RCC 7860 (cell line): ENCODE results near the gene C16orf89.
"Not testable (repeated sequence)": the region's sequence is repeated elsewhere in the genome, so short reads cannot be mapped to it uniquely, and the experiment has no call there.

Experiments used
- DNase-seq: peaks from one replicate; pipeline ENCODE4 v3.0.0-alpha.2; 2015; ENCODE audit warnings: low spot score
- FAIRE-seq: peaks from 2 replicates; lab custom pipeline; 2012; peaks lifted over from hg19 to GRCh38; lab: Jason Lieb, UNC

C16orf89 gene

GRCh38 chr16:5065813-5066212 is at the start of gene C16orf89:
Gene C16orf89 (minus strand): TSS chr16:5065956. CDS start chr16:5065908, 48 bp downstream.
- FAIRE-seq (no peak), DNase-seq (no peak)

- not testable (repeated sequence) for FAIRE-seq, DNase-seq
Observed at GRCh38 chr16:5110933-5111332, 45.2 kb upstream of the C16orf89 start.

- FAIRE-seq: no peak
- no peak for DNase-seq
Observed at GRCh38 chr16:5108505-5109158, 42.9 kb upstream of the C16orf89 start.

GRCh38 chr16:5105039-5105438 is 39.3 kb upstream of the C16orf89 start:
- not testable (repeated sequence) for FAIRE-seq, DNase-seq

- FAIRE-seq, DNase-seq: not testable (repeated sequence)
Observed at GRCh38 chr16:5103296-5104032, 37.7 kb upstream of the C16orf89 start.

- FAIRE-seq, DNase-seq: not testable (repeated sequence)
Observed at GRCh38 chr16:5099174-5099573, 33.4 kb upstream of the C16orf89 start.

- not testable (repeated sequence) for FAIRE-seq
- DNase-seq: peak; percentile 3
Observed at GRCh38 chr16:5098221-5099159, 32.7 kb upstream of the C16orf89 start.

- FAIRE-seq: peak; percentile 83
- peak; percentile 98 for DNase-seq
Observed at GRCh38 chr16:5097470-5098220, 31.9 kb upstream of the C16orf89 start, which contains the start of gene EEF2KMT. Gene EEF2KMT (minus strand): TSS chr16:5097795. CDS start chr16:5097739, 56 bp downstream.

GRCh38 chr16:5097061-5097469 is 31.3 kb upstream of the C16orf89 start:
- DNase-seq: peak; percentile 10
- FAIRE-seq: not testable (repeated sequence)

GRCh38 chr16:5096437-5097060 is 30.8 kb upstream of the C16orf89 start:
- FAIRE-seq, DNase-seq: not testable (repeated sequence)

GRCh38 chr16:5095145-5095830 is 29.5 kb upstream of the C16orf89 start:
- not testable (repeated sequence) for FAIRE-seq, DNase-seq

- not testable (repeated sequence) for FAIRE-seq, DNase-seq
Observed at GRCh38 chr16:5093746-5094145, 28.0 kb upstream of the C16orf89 start.

GRCh38 chr16:5093081-5093480 is 27.3 kb upstream of the C16orf89 start:
- FAIRE-seq, DNase-seq: not testable (repeated sequence)

- not testable (repeated sequence) for FAIRE-seq
Observed at GRCh38 chr16:5090592-5090991, 24.8 kb upstream of the C16orf89 start.

GRCh38 chr16:5089911-5090555 is 24.3 kb upstream of the C16orf89 start:
- not testable (repeated sequence) for DNase-seq, FAIRE-seq

More at GRCh38 chr16:5090592-5090991, 24.8 kb upstream of the C16orf89 start:
- peak; percentile 4 for DNase-seq

- FAIRE-seq, DNase-seq: not testable (repeated sequence)
Observed at GRCh38 chr16:5088936-5089335, 23.2 kb upstream of the C16orf89 start.

GRCh38 chr16:5088086-5088790 is 22.5 kb upstream of the C16orf89 start:
- not testable (repeated sequence) for FAIRE-seq, DNase-seq

- FAIRE-seq, DNase-seq: not testable (repeated sequence)
Observed at GRCh38 chr16:5085716-5086115, 20.0 kb upstream of the C16orf89 start.
